ENCODE measurements around the gene KLHL29.

DNA sequence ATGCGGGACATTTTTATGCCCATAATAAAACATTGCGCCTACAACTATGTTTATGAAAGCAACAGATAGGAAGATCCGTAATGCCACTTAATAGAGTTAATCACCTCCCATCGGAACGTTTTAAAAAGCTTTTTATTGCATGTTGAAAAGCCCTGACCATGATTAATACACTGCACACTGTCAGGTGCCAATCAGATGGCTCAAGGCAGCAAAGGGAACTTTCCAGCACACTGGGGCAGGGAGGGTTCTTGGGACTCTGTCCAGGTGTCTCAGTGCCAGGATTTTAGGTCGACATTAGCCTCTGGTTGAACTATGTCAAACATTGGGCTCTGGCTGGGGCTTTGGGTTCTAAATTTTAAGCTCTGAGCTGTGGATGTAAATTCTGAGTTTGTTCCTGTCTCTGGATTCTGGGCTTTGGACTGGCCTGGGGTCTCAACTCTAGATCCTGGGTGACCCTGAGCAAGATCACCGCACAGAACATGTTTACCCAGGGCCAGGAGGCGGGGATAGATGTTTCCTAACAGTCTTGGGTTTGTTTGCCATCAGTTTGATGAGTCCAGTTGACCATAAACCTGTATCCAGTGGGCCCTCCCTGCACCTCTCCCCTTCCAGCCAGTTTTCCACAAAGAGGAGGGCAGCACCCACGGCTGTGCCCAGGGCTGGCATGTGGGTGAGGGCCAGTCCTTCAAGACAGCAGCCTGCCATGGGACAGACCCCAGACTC lies 279.2 kb downstream of the KLHL29 start:
- TF ChIP-seq, protein P1, sequence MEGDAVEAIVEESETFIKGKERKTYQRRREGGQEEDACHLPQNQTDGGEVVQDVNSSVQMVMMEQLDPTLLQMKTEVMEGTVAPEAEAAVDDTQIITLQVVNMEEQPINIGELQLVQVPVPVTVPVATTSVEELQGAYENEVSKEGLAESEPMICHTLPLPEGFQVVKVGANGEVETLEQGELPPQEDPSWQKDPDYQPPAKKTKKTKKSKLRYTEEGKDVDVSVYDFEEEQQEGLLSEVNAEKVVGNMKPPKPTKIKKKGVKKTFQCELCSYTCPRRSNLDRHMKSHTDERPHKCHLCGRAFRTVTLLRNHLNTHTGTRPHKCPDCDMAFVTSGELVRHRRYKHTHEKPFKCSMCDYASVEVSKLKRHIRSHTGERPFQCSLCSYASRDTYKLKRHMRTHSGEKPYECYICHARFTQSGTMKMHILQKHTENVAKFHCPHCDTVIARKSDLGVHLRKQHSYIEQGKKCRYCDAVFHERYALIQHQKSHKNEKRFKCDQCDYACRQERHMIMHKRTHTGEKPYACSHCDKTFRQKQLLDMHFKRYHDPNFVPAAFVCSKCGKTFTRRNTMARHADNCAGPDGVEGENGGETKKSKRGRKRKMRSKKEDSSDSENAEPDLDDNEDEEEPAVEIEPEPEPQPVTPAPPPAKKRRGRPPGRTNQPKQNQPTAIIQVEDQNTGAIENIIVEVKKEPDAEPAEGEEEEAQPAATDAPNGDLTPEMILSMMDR (IDR thresholded peaks at IDR 0.05; ENCODE audit: low read depth, low read length) = no peak
- TF ChIP-seq, protein P2, sequence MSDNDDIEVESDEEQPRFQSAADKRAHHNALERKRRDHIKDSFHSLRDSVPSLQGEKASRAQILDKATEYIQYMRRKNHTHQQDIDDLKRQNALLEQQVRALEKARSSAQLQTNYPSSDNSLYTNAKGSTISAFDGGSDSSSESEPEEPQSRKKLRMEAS (IDR thresholded peaks at IDR 0.05; ENCODE audit: low read depth, low read length) = no peak

Data from NB4 (cell line).